Gastrocnemius medialis (tissue), 4 donors: Measurements from ENCODE around the gene LDHAL6B. TPM values are rescaled to one million over a fixed set of nuclear protein-coding genes. Genes with fewer than 3 reads are reported as not detected.
A peak's percentile ranks its signal among the peaks of the same experiment; 100 is the strongest.

Experiments used
- ATAC-seq, 2 donors: fragments of 150-250 bp; one replicate each; pipeline ENCODE4 v1.9.1; 2016
- DNase-seq, 2 donors: peaks; one replicate each; pipeline ENCODE4 v3.0.0-alpha.2; 2019
- H3K27ac ChIP-seq, 4 donors: fragments of 200-600 bp; sonication (generic); 1 replicate in 1 of 4; 2 replicates in 3 of 4; pipeline ENCODE4 v1.5.1; 2016 to 2018; ENCODE audit warnings: mild to moderate bottlenecking in 2 of 4, moderate library complexity in 1 of 4
- H3K27me3 ChIP-seq, 3 donors: fragments of 200-600 bp; sonication (generic) in 2 of 3; 1 replicate in 1 of 3; 2 replicates in 2 of 3; pipeline versions ENCODE4 v1.5.1 to v1.6.0; 2016 to 2019; ENCODE audit warnings: mild to moderate bottlenecking in 1 of 3, moderate library complexity in 1 of 3
- H3K36me3 ChIP-seq, 2 donors: fragments of 200-600 bp; sonication (generic) in 1 of 2; one replicate each; pipeline ENCODE4 v1.5.1; 2017 to 2018
- H3K4me1 ChIP-seq, 2 donors: fragments of 200-600 bp; sonication (generic) in 1 of 2; one replicate each; pipeline ENCODE4 v1.5.1; 2016 to 2017; ENCODE audit warnings: mild to moderate bottlenecking in 2 of 2
- H3K4me3 ChIP-seq, 4 donors: fragments of 200-600 bp; sonication (generic) in 3 of 4; 1 replicate in 1 of 4; 2 replicates in 3 of 4; pipeline ENCODE4 v1.5.1; 2016 to 2019; ENCODE audit warnings: mild to moderate bottlenecking in 2 of 4
- H3K9me3 ChIP-seq, 3 donors: fragments of 200-600 bp; sonication (generic) in 2 of 3; 1 replicate in 1 of 3; 2 replicates in 2 of 3; pipeline ENCODE4 v1.5.1; 2016 to 2019
- CTCF ChIP-seq, 5 experiments: fragments of 450-650 bp in 3 of 5; fragments of 200-600 bp in 2 of 5; sonication (generic) in 2 of 5; IDR thresholded peaks in 4 of 5; conservative IDR thresholded peaks in 1 of 5; 1 replicate in 4 of 5; 2 replicates in 1 of 5; pipeline ENCODE4 v1.5.1; 2016 to 2019; ENCODE audit warnings: antibody characterized with exemption in 5 of 5, mild to moderate bottlenecking in 3 of 5, moderate library complexity in 3 of 5
- POLR2A ChIP-seq, 2 donors: fragments of 450-650 bp; IDR thresholded peaks; one replicate each; pipeline ENCODE4 v1.6.1; 2017; ENCODE audit warnings: antibody characterized with exemption in 2 of 2, mild to moderate bottlenecking in 2 of 2, moderate library complexity in 2 of 2
- in situ Hi-C, 4 donors: fragments of 200-750 bp; cut with MboI; loops; one replicate each; pipeline versions ENCODE4 v1.15.0 to v1.8.0; 2017; ENCODE audit warnings: low sequenced_read_pairs in 4 of 4
- intact Hi-C: fragments of 100-400 bp; cut with DNase I; formaldehyde crosslinking; loops from one replicate; pipeline ENCODE4 v1.15.1; 2023; ENCODE audit warnings: low total_unique reads
- total RNA-seq, 4 donors: library from RNA; depleted of rRNA; stranded (reverse); fragments of >200 nt; gene quantifications; one replicate each; pipeline versions ENCODE4 v1.1.0 to v1.2.3, GENCODE V29; 2016

LDHAL6B gene
- total RNA-seq, 4 donors from 2014 or later, result not detected

DNA sequence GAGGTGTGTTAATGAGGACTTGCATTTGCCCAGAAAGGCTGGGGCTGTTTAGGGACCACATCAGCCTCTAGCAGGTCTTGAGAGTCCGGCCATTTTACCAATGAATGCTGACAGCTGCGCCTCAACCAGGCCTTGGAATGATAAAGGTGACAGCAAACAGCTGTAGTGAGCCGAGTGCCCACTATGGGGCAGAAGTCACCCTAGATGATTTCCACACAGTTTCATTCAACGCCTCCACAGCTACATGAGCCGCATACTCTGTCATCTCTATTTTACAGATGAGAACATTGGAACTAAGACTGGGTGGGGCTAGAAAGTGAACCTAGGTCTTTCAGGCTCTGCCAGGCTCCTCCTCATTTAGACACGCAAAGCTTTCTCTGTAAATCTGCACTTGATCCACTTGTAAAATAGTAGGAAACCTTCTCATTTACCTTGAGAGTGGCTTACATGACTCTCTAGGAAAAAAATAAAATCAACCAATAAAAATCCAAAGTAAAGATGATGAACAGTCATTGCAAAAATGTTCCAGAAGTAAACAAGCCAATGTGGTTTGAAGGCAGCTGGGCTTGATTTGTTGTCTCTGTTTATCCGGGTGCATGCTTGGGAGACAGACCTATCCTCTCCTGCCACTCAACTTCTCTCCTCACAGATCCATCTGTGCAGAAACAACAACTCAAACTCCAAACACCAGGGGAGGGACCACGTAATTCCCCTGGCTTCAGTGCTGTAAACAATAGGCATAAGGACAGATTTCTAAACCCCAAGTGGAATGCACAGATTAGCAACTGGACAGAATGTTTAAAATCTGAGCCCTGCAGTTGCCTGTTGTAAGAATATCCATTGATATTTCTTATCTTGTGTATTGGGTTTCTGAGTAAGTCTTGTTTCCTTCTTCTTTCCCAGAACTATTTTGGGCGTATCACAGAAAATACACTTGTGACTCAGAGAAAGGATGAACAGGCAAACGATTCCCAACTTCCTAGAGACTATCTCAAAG, 31.5 kb upstream of the LDHAL6B start:
- Histone ChIP-seq H3K4me3 (no peak overlapping the region), H3K9me3 (no peaks in the 10 kb centered on the region), H3K4me1 (peaks cover 4 to 14% of the 10 kb centered on the region in 2 donors), H3K27me3 (no peaks in the 10 kb centered on the region), H3K27ac (no peak overlapping the region), H3K36me3 (peaks cover 0 to 31% of the 10 kb centered on the region in 2 donors)
- TF ChIP-seq POLR2A (IDR thresholded peaks at IDR 0.05) (no peak), CTCF (IDR thresholded peaks at IDR 0.05 in 4 of 5, conservative IDR thresholded peaks at IDR 0.05 in 1 of 5) (peak; percentile 21 to 50 (median 47))
- intact Hi-C loops, result loop anchor here (1.0 to 10.0 kb wide), 2 partner anchors 240 to 318 kb away; no protein-coding TSS in a partner anchor
- in situ Hi-C loops, result loop anchor here in 2 of 4 donors (10.0 to 25.0 kb wide), 2 partner anchors 312 to 320 kb away; no protein-coding TSS in a partner anchor
- DNase-seq (peak in 1 of 2 donors; percentile 39), ATAC-seq (peak; percentile 45 to 74)

DNA sequence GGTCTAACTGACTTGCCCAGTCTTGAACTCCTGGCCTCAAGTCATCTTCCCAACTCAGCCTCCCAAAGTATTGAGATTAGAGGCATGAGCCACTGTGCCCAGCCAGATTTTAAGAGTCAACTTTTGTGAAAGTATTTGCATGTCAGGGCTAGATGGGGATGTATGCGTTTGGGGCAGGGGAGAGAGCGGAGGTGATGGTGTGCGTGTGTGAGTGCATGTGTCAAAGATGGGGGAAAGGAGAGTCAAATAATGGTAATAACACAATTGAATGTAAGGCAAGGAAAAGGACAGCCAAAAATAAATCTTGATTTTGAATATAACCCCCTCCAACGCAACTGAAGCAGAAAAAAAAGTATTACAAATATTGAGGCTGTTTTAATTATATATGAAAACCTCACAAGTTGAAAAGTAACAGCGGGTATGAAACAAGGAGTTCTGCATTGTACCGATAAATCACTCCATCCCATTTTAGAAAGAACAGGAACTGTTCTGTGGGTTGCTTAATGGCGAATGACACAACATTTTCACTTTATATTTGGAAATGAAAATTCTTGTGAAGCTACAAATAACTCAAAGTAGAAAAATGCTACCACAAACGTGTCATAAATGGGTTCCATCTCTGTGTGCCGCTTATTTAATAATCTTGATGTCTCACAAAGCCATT, 29.9 kb upstream of the LDHAL6B start:
- no peak overlapping the region for H3K4me3 ChIP-seq
- peaks cover 4 to 14% of the 10 kb centered on the region in 2 donors for H3K4me1 ChIP-seq
- H3K27ac ChIP-seq, result no peak overlapping the region
- intact Hi-C loops, result loop anchor here (10.0 kb wide), 1 partner anchor 238 kb away; no protein-coding TSS in a partner anchor
- H3K9me3 ChIP-seq, result peaks cover 0 to 2% (median 0%) of the 10 kb centered on the region in 3 donors
- H3K27me3 ChIP-seq, result no peaks in the 10 kb centered on the region
- ATAC-seq (no peak), DNase-seq (no peak)
- in situ Hi-C loops, result loop anchor here in 1 of 4 donors (10.0 kb wide), 1 partner anchor 318 kb away; no protein-coding TSS in a partner anchor
- TF ChIP-seq POLR2A (IDR thresholded peaks at IDR 0.05) (no peak), CTCF (IDR thresholded peaks at IDR 0.05 in 4 of 5, conservative IDR thresholded peaks at IDR 0.05 in 1 of 5) (no peak)
- H3K36me3 ChIP-seq, result peaks cover 0 to 19% of the 10 kb centered on the region in 2 donors

DNA sequence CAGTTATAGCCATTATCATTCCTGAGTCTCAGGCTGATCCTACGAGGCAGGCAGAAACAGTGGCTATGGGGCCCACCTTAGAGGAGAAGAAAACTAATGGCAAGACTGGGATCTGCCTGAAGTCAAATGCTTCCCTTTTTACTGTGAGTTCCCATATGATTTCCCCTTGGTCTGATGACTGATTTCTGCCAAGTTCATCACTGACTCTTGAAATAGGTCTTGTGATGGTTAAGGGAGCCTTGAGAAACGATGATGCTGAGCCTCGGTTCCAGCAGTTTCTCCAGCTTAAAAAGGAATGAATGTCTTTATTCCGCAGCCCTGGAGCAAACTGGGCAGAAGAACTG, 29.4 kb upstream of the LDHAL6B start:
- ATAC-seq, result no peak
- no peak for DNase-seq
- H3K27me3 ChIP-seq, result no peaks in the 10 kb centered on the region
- peaks cover 0 to 16% of the 10 kb centered on the region in 2 donors for H3K36me3 ChIP-seq
- H3K4me1 ChIP-seq, result peaks cover 4 to 14% of the 10 kb centered on the region in 2 donors
- no peak overlapping the region for H3K27ac ChIP-seq
- peaks cover 0 to 3% (median 0%) of the 10 kb centered on the region in 3 donors for H3K9me3 ChIP-seq
- H3K4me3 ChIP-seq, result no peak overlapping the region
- in situ Hi-C loops (loop anchor here in 1 of 4 donors (10.0 kb wide), 1 partner anchor 318 kb away; no protein-coding TSS in a partner anchor), intact Hi-C loops (loop anchor here (10.0 kb wide), 1 partner anchor 238 kb away; no protein-coding TSS in a partner anchor)
- no peak for TF ChIP-seq CTCF (IDR thresholded peaks at IDR 0.05 in 4 of 5, conservative IDR thresholded peaks at IDR 0.05 in 1 of 5)
- TF ChIP-seq POLR2A (IDR thresholded peaks at IDR 0.05), result peak in 1 of 2 donors; percentile 14

DNA sequence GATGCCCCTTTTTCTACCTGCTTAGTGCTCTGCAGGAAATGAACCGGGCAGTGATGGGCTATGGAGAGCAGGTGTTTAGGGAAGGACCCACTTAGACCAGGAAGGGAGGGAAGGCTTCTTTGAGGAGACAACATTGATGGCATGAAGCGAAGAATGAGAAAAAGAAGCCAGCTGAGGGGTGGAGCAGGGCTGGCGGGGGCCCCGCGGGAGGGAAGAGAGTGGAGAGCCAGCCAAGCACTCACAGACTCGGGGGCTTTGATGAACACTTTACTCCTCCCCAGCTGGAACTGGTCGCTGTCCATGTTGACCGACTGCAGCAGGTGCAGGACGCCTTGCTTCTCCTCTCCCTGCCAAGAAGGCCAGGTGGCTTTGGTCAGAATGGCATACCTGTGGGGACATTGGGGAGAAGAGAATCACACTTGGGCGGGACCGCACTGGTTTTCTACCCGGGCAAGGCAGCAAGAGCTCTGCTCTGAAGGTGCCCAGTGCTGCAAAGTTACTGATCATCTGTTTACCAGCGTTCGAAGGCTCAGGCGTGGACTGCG, 28.4 kb upstream of the LDHAL6B start:
- H3K36me3 ChIP-seq, result peaks cover 0 to 9% of the 10 kb centered on the region in 2 donors
- in situ Hi-C loops (loop anchor here in 1 of 4 donors (10.0 kb wide), 1 partner anchor 317 kb away; no protein-coding TSS in a partner anchor), intact Hi-C loops (loop anchor here (10.0 kb wide), 1 partner anchor 237 kb away; no protein-coding TSS in a partner anchor)
- no peaks in the 10 kb centered on the region for H3K27me3 ChIP-seq
- no peak for TF ChIP-seq CTCF (IDR thresholded peaks at IDR 0.05 in 4 of 5, conservative IDR thresholded peaks at IDR 0.05 in 1 of 5)
- no peak for TF ChIP-seq POLR2A (IDR thresholded peaks at IDR 0.05)
- peaks cover 0 to 3% (median 0%) of the 10 kb centered on the region in 3 donors for H3K9me3 ChIP-seq
- peak; percentile 11 to 26 for DNase-seq
- peaks cover 4 to 14% of the 10 kb centered on the region in 2 donors for H3K4me1 ChIP-seq
- peak overlapping the region in 1 of 4 donors; percentile 25 for H3K27ac ChIP-seq
- H3K4me3 ChIP-seq, result no peak overlapping the region
- peak; percentile 40 to 44 for ATAC-seq
